ENCODE results near the gene SIAH2. TPM values are rescaled to one million over a fixed set of nuclear protein-coding genes. Genes with fewer than 3 reads are reported as not detected.

Gene SIAH2
- polyA plus RNA-seq, 6 donors from 2014 or later: 49.7 to 121 (median 78.9) TPM

DNA sequence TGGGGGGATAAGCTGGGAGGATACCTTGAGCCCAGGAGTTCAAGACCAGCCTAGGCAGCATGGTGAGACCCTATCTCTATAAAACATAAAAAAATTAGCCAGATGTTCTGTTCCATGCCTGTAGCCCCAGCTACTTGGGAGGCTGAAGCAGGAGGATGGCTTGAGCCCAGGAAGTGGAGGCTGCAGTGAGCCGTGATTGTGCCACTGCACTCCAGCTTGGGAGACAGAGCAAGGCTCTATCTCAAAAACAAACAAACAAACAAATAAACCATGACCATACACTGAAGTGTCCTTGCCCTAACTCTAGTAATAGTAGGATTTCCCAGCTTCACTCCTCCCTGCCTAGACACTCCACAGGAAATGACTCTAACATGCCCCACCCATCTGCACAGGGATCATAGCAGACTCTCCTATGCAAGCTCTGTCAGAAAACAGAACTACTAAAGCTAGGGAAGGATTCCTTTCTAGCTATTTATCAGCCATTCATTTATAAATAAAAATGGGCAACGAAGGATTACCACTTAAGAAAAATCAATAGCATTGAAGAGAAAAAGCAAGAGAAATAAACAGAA lies 63.8 kb downstream of the SIAH2 start:
- no peak overlapping the region for H3K27ac Mint-ChIP-seq
- ATAC-seq (ENCODE audit: low read depth in 2 of 2): no peak
- H3K27me3 Mint-ChIP-seq: no peaks in the 10 kb centered on the region
- H3K4me1 Mint-ChIP-seq: peaks cover 15 to 26% (median 16%) of the 10 kb centered on the region in 3 donors
- peaks cover 0 to 4% (median 0%) of the 10 kb centered on the region in 7 donors for H3K9me3 Mint-ChIP-seq
- DNase-seq: no peak
- H3K4me3 Mint-ChIP-seq: no peak overlapping the region
- H3K36me3 Mint-ChIP-seq: no peaks in the 10 kb centered on the region

- no peaks in the 10 kb centered on the region for H3K36me3 Mint-ChIP-seq
- H3K4me1 Mint-ChIP-seq: peaks cover 3 to 11% (median 10%) of the 10 kb centered on the region in 3 donors
- H3K27me3 Mint-ChIP-seq: no peaks in the 10 kb centered on the region
- peaks cover 0 to 5% (median 1%) of the 10 kb centered on the region in 7 donors for H3K9me3 Mint-ChIP-seq
- no peak overlapping the region for H3K27ac Mint-ChIP-seq
- no peak for DNase-seq
- no peak for ATAC-seq (ENCODE audit: low read depth in 2 of 2)
- H3K4me3 Mint-ChIP-seq: no peak overlapping the region
Observed at GRCh38 chr3:150697646-150698045, 65.3 kb downstream of the SIAH2 start.

DNA sequence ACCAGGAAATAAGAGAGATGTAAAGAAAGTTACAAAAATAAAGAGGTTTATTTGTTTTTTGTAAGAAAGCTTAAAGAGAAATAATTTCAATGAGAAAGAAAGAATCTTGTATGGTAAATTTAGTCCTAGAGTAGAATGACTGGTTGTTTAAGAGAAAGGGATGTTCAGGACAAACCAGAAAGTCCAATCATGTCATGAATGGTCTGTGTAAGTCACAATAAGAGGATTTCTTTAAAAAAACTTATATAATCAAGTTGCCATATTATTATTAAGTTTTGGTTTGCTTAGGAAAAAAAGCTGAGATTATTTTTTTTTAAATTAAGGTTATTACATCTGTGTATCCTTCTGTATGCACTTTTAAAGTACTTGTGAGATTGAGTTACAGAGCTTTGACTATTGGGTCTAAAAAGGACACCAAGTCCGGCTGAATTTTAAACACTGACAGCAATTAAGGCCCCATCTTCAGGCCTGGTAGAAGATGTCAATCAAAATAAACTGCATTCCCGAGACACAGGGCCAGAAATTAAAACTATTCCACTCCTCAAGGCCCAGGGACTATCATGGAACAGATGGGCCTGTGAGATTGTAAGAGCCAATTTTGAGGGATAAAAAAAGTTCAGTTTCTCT lies 71.4 kb downstream of the SIAH2 start:
- Mint-ChIP-seq H3K36me3 (no peaks in the 10 kb centered on the region), H3K9me3 (peaks cover 0 to 15% (median 7%) of the 10 kb centered on the region in 7 donors), H3K27me3 (no peaks in the 10 kb centered on the region), H3K4me3 (no peak overlapping the region), H3K27ac (no peak overlapping the region), H3K4me1 (no peaks in the 10 kb centered on the region)
- ATAC-seq (ENCODE audit: low read depth in 2 of 2): no peak
- no peak for DNase-seq

Other genes with a start within 250 kb of the SIAH2 start
- gene SERP1, start 216.7 kb downstream of the SIAH2 start, polyA plus RNA-seq (ENCODE audit: low read depth in 6 of 6): 100 to 1,000 TPM in 4 of 6 donors, 10 to 100 TPM in 2; 82.5 to 115 (median 106) TPM
- gene EIF2A, start 216.4 kb downstream of the SIAH2 start, polyA plus RNA-seq (ENCODE audit: low read depth in 6 of 6): 10 to 100 TPM; 31.6 to 54.0 (median 42.9) TPM
- gene SELENOT, start 159.8 kb downstream of the SIAH2 start, polyA plus RNA-seq (ENCODE audit: low read depth in 6 of 6): 100 to 1,000 TPM; 279 to 418 (median 299) TPM
- gene ERICH6, start 59.2 kb downstream of the SIAH2 start, polyA plus RNA-seq (ENCODE audit: low read depth in 6 of 6): under 1 TPM in 2 of 6 donors, not detected in 4; 0.58 to 0.88 TPM
- gene MINDY4B, start 142.3 kb upstream of the SIAH2 start, polyA plus RNA-seq (ENCODE audit: low read depth in 6 of 6): not detected
- gene CLRN1, start 209.6 kb upstream of the SIAH2 start, polyA plus RNA-seq (ENCODE audit: low read depth in 6 of 6): not detected

Measured in naive B cell (primary cell).